ENCODE data around the gene SAMD14.

GRCh38 chr17:50097455-50097854, 32.5 kb downstream of the SAMD14 start:
- TF ChIP-seq, protein P1, sequence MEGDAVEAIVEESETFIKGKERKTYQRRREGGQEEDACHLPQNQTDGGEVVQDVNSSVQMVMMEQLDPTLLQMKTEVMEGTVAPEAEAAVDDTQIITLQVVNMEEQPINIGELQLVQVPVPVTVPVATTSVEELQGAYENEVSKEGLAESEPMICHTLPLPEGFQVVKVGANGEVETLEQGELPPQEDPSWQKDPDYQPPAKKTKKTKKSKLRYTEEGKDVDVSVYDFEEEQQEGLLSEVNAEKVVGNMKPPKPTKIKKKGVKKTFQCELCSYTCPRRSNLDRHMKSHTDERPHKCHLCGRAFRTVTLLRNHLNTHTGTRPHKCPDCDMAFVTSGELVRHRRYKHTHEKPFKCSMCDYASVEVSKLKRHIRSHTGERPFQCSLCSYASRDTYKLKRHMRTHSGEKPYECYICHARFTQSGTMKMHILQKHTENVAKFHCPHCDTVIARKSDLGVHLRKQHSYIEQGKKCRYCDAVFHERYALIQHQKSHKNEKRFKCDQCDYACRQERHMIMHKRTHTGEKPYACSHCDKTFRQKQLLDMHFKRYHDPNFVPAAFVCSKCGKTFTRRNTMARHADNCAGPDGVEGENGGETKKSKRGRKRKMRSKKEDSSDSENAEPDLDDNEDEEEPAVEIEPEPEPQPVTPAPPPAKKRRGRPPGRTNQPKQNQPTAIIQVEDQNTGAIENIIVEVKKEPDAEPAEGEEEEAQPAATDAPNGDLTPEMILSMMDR (IDR thresholded peaks at IDR 0.05 in 4 of 5, conservative IDR thresholded peaks at IDR 0.05 in 1 of 5) = no peak
- TF ChIP-seq POLR2A (IDR thresholded peaks at IDR 0.05) = no peak
